Activated naive CD8-positive, alpha-beta T cell treated with anti-CD3 and anti-CD28 coated beads, Interleukin-2, amount 10 ng/mL, durations not matched to agents 7 days and 5 days (primary cell): ENCODE results near the gene OSBPL1A. TPM values are rescaled to one million over a fixed set of nuclear protein-coding genes. Genes with fewer than 3 reads are reported as not detected.

Experiments
- ATAC-seq: fragments of 150-1000 bp; cut with Tn5 transposase; one replicate; pipeline ENCODE4 v1.10.0; 2021; ENCODE audit warnings: low read depth, moderate library complexity
- POLR2A ChIA-PET: fragments of 350-600 bp; sonication (Branson Sonifier 250); formaldehyde crosslinking; loops from one replicate; lab custom pipeline; 2021; ENCODE audit warnings: antibody characterized with exemption; lab: Charles Lee
- DNase-seq: peaks from one replicate; pipeline ENCODE4 v3.0.0; 2021
- H3K27ac Mint-ChIP-seq: one replicate; pipeline ENCODE4 v1.8.0; 2022; ENCODE audit warnings: mild to moderate bottlenecking, mixed read lengths
- H3K27me3 Mint-ChIP-seq: one replicate; pipeline ENCODE4 v1.8.0; 2022; ENCODE audit warnings: mild to moderate bottlenecking, moderate library complexity, mixed read lengths
- H3K36me3 Mint-ChIP-seq: one replicate; pipeline ENCODE4 v1.8.0; 2021; ENCODE audit warnings: mild to moderate bottlenecking, mixed read lengths
- H3K4me1 Mint-ChIP-seq: one replicate; pipeline ENCODE4 v1.8.0; 2021; ENCODE audit warnings: mixed read lengths
- H3K4me3 Mint-ChIP-seq: one replicate; pipeline ENCODE4 v1.8.0; 2022; ENCODE audit warnings: mild to moderate bottlenecking, moderate library complexity, mixed read lengths
- H3K9me3 Mint-ChIP-seq: one replicate; pipeline ENCODE4 v1.8.0; 2021; ENCODE audit warnings: mixed read lengths
- total RNA-seq, 2 experiments: library from RNA; stranded (reverse); gene quantifications; one replicate each; pipeline ENCODE4 v1.2.3, GENCODE V29; 2021

OSBPL1A gene
- total RNA-seq, 2 experiments from 2014 or later: 1.0 to 1.2 TPM

GRCh38 chr18:24354278-24354677 lies 43.3 kb downstream of the OSBPL1A start:
- H3K4me3 Mint-ChIP-seq: no peak overlapping the region
- no peaks in the 10 kb centered on the region for H3K36me3 Mint-ChIP-seq
- no peak overlapping the region for H3K27ac Mint-ChIP-seq
- POLR2A ChIA-PET: no interaction called here
- DNase-seq (no peak), ATAC-seq (no peak)
- H3K4me1 Mint-ChIP-seq: no peaks in the 10 kb centered on the region
- peaks cover 2% of the 10 kb centered on the region for H3K9me3 Mint-ChIP-seq
- peaks cover 5% of the 10 kb centered on the region for H3K27me3 Mint-ChIP-seq

- Mint-ChIP-seq H3K4me1 (peaks cover 1% of the 10 kb centered on the region), H3K4me3 (no peak overlapping the region), H3K27me3 (no peaks in the 10 kb centered on the region), H3K27ac (no peak overlapping the region), H3K36me3 (no peaks in the 10 kb centered on the region), H3K9me3 (peaks cover 2% of the 10 kb centered on the region)
- ATAC-seq (no peak), DNase-seq (no peak)
- POLR2A ChIA-PET: no interaction called here
Measured at GRCh38 chr18:24346254-24346653, 51.4 kb downstream of the OSBPL1A start.

DNA sequence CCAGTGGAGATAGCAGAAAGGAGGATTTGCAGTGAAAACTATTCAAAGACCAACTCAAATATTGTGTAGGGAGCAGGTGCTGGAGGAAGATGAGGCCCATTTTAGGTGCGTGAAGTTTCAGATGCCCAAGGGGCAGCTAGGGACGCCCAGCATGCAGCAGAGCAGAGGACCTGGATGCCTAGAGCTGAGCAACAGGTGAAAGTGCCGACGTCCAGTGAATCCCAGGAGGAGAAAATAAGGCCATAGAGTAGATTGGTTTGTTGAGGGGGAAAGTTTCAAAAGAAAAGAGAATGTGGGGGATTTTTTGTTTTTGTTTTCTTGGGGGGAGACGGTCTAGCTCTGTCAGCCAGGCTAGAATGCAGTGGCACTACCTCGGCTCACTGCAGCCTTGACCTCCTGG lies 53.1 kb downstream of the OSBPL1A start:
- ATAC-seq: no peak
- H3K4me3 Mint-ChIP-seq: no peak overlapping the region

DNA sequence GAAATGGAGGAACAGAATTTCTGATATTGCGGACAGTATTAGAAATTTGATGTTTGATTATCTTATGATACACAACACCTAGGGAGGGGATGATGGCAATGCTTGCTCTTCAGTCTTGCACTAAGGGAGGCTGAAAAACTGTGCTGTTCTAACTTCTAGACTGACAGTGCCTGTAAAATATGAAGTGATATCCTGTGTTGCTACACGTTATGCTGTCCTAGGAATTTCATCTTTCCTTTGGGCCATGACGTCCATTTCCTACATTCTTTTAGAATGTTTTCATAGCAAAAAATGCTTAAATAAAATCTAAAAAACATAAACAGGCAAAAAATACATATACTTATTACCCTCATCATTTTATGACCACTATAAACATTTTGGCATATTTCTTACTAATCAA lies 55.3 kb downstream of the OSBPL1A start:
- ATAC-seq: no peak
- Mint-ChIP-seq H3K4me3 (no peak overlapping the region), H3K4me1 (peaks cover 1% of the 10 kb centered on the region), H3K36me3 (no peaks in the 10 kb centered on the region), H3K27me3 (no peaks in the 10 kb centered on the region), H3K9me3 (no peaks in the 10 kb centered on the region), H3K27ac (no peak overlapping the region)
- no peak for DNase-seq
- POLR2A ChIA-PET: no interaction called here

More for the DNA sequence above, 53.1 kb downstream of the OSBPL1A start:
- POLR2A ChIA-PET: no interaction called here
- H3K36me3 Mint-ChIP-seq: no peaks in the 10 kb centered on the region
- peaks cover 1% of the 10 kb centered on the region for H3K4me1 Mint-ChIP-seq
- no peak overlapping the region for H3K27ac Mint-ChIP-seq
- H3K9me3 Mint-ChIP-seq: no peaks in the 10 kb centered on the region
- no peaks in the 10 kb centered on the region for H3K27me3 Mint-ChIP-seq
- DNase-seq: no peak

GRCh38 chr18:24341361-24341760 lies 56.3 kb downstream of the OSBPL1A start:
- H3K9me3 Mint-ChIP-seq: no peaks in the 10 kb centered on the region
- POLR2A ChIA-PET: no interaction called here
- H3K4me1 Mint-ChIP-seq: peaks cover 1% of the 10 kb centered on the region
- ATAC-seq (no peak), DNase-seq (no peak)
- H3K4me3 Mint-ChIP-seq: no peak overlapping the region
- H3K36me3 Mint-ChIP-seq: no peaks in the 10 kb centered on the region
- H3K27ac Mint-ChIP-seq: no peak overlapping the region
- no peaks in the 10 kb centered on the region for H3K27me3 Mint-ChIP-seq

- peaks cover 1% of the 10 kb centered on the region for H3K9me3 Mint-ChIP-seq
- no peak overlapping the region for H3K4me3 Mint-ChIP-seq
- no peak for ATAC-seq
- POLR2A ChIA-PET: no interaction called here
- no peaks in the 10 kb centered on the region for H3K4me1 Mint-ChIP-seq
- H3K27ac Mint-ChIP-seq: no peak overlapping the region
- peaks cover 2% of the 10 kb centered on the region for H3K27me3 Mint-ChIP-seq
- H3K36me3 Mint-ChIP-seq: no peaks in the 10 kb centered on the region
- no peak for DNase-seq
Measured at GRCh38 chr18:24333084-24333483, 64.5 kb downstream of the OSBPL1A start.

GRCh38 chr18:24326211-24326610 lies 71.4 kb downstream of the OSBPL1A start:
- no peak overlapping the region for H3K27ac Mint-ChIP-seq
- no peaks in the 10 kb centered on the region for H3K9me3 Mint-ChIP-seq
- POLR2A ChIA-PET: no interaction called here
- no peaks in the 10 kb centered on the region for H3K36me3 Mint-ChIP-seq
- H3K4me3 Mint-ChIP-seq: no peak overlapping the region
- no peaks in the 10 kb centered on the region for H3K27me3 Mint-ChIP-seq
- H3K4me1 Mint-ChIP-seq: no peaks in the 10 kb centered on the region
- ATAC-seq (no peak), DNase-seq (no peak)

DNA sequence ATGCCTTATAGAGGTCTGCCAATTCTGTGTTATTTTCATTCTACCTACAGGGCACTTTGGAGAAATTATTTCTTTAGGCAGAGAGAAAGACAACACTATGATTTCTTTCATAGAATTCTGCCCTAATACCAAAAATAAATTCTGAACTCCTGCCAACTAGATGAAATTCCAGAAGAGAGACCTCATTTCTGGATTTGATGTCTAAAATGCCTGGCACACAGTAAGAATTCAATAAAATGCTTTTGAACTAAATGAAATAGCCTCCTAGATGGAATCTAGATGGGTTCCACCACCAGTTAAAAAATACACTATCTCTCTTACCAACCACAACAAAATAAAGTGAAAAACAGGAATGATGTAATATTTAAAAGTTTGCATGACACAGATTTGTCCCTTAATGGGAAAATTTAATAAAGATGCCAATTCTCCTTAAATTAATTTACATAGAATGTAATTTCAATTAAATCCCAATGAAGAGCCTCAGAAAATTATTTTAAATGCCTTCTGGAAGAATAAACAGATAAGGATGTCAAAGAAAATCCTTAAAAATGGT lies 75.0 kb downstream of the OSBPL1A start:
- Mint-ChIP-seq H3K36me3 (no peaks in the 10 kb centered on the region), H3K4me1 (no peaks in the 10 kb centered on the region), H3K27ac (no peak overlapping the region), H3K4me3 (no peak overlapping the region), H3K27me3 (no peaks in the 10 kb centered on the region), H3K9me3 (no peaks in the 10 kb centered on the region)
- POLR2A ChIA-PET: no interaction called here
- no peak for DNase-seq
- ATAC-seq: no peak

- no peak overlapping the region for H3K27ac Mint-ChIP-seq
- ATAC-seq (no peak), DNase-seq (no peak)
- H3K4me3 Mint-ChIP-seq: no peak overlapping the region
- no peaks in the 10 kb centered on the region for H3K4me1 Mint-ChIP-seq
- H3K9me3 Mint-ChIP-seq: no peaks in the 10 kb centered on the region
- no peaks in the 10 kb centered on the region for H3K27me3 Mint-ChIP-seq
- POLR2A ChIA-PET: no interaction called here
- H3K36me3 Mint-ChIP-seq: no peaks in the 10 kb centered on the region
Measured at GRCh38 chr18:24321071-24321470, 76.6 kb downstream of the OSBPL1A start.

GRCh38 chr18:24319757-24320156 lies 77.9 kb downstream of the OSBPL1A start:
- no peak overlapping the region for H3K4me3 Mint-ChIP-seq
- no peaks in the 10 kb centered on the region for H3K27me3 Mint-ChIP-seq
- POLR2A ChIA-PET: no interaction called here
- no peaks in the 10 kb centered on the region for H3K36me3 Mint-ChIP-seq
- H3K27ac Mint-ChIP-seq: no peak overlapping the region
- no peaks in the 10 kb centered on the region for H3K9me3 Mint-ChIP-seq
- no peak for DNase-seq
- no peaks in the 10 kb centered on the region for H3K4me1 Mint-ChIP-seq
- ATAC-seq: no peak

- Mint-ChIP-seq H3K27ac (no peak overlapping the region), H3K36me3 (no peaks in the 10 kb centered on the region), H3K4me1 (no peaks in the 10 kb centered on the region), H3K9me3 (no peaks in the 10 kb centered on the region), H3K27me3 (no peaks in the 10 kb centered on the region), H3K4me3 (no peak overlapping the region)
- POLR2A ChIA-PET: no interaction called here
- ATAC-seq (no peak), DNase-seq (no peak)
Measured at GRCh38 chr18:24317370-24317769, 80.3 kb downstream of the OSBPL1A start.

DNA sequence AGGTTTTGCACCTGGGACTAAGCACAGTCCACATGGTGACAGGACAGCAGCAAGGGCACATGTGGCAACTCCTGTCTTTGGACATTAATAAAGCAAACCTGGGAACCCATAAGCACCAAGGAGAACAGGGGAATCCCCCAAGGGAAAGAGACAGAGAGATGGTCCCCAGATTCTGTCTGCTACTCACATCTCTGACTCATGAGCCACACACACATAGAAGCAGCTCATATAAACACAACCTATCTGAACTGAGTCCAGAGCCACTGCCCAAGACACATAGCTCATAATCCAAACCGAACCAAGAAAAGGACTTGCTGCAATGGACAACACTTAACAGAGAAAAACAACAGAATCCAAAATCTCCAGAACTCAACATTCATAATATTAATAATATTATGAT lies 82.5 kb downstream of the OSBPL1A start:
- no peaks in the 10 kb centered on the region for H3K4me1 Mint-ChIP-seq

GRCh38 chr18:24306201-24306600 lies 91.4 kb downstream of the OSBPL1A start:
- H3K27ac Mint-ChIP-seq: no peak overlapping the region
- H3K4me1 Mint-ChIP-seq: no peaks in the 10 kb centered on the region
- no peaks in the 10 kb centered on the region for H3K36me3 Mint-ChIP-seq
- H3K27me3 Mint-ChIP-seq: no peaks in the 10 kb centered on the region
- no peaks in the 10 kb centered on the region for H3K9me3 Mint-ChIP-seq
- no peak overlapping the region for H3K4me3 Mint-ChIP-seq
- POLR2A ChIA-PET: no interaction called here
- ATAC-seq: no peak
- no peak for DNase-seq

More for the DNA sequence above, 82.5 kb downstream of the OSBPL1A start:
- no peak overlapping the region for H3K27ac Mint-ChIP-seq
- no peaks in the 10 kb centered on the region for H3K9me3 Mint-ChIP-seq
- no peaks in the 10 kb centered on the region for H3K36me3 Mint-ChIP-seq
- no peaks in the 10 kb centered on the region for H3K27me3 Mint-ChIP-seq
- ATAC-seq (no peak), DNase-seq (no peak)
- POLR2A ChIA-PET: no interaction called here
- no peak overlapping the region for H3K4me3 Mint-ChIP-seq

DNA sequence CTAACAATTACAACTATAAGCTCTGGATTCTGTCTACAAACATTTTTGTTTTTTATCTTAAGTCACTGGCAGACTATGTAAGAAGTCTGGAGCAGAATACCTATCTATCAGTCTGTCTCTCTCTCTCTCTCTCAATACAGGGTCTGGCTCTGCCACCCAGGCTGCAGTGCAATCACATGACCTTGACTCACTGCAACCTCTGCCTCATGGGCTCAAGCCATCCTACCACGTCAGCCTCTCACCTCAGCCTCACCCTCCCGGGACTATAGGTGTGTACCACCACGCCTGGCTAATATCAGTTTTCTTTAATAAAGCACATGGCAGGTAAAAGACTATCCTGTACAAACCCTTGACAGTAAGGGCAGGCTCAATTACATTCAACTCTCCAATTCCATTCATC lies 96.9 kb downstream of the OSBPL1A start:
- POLR2A ChIA-PET: no interaction called here
- no peak overlapping the region for H3K27ac Mint-ChIP-seq
- DNase-seq (no peak), ATAC-seq (no peak)
- H3K36me3 Mint-ChIP-seq: no peaks in the 10 kb centered on the region
- no peak overlapping the region for H3K4me3 Mint-ChIP-seq
- H3K9me3 Mint-ChIP-seq: no peaks in the 10 kb centered on the region
- H3K27me3 Mint-ChIP-seq: peaks cover 3% of the 10 kb centered on the region
- no peaks in the 10 kb centered on the region for H3K4me1 Mint-ChIP-seq

GRCh38 chr18:24296276-24296675 lies 101.3 kb downstream of the OSBPL1A start:
- ATAC-seq (no peak), DNase-seq (no peak)
- Mint-ChIP-seq H3K4me3 (no peak overlapping the region), H3K36me3 (no peaks in the 10 kb centered on the region), H3K27ac (no peak overlapping the region), H3K27me3 (peaks cover 10% of the 10 kb centered on the region), H3K9me3 (no peaks in the 10 kb centered on the region), H3K4me1 (no peaks in the 10 kb centered on the region)
- POLR2A ChIA-PET: no interaction called here
